HG03097 (cell line): ENCODE measurements around the gene PHKB.
"Not testable (repeated sequence)": the region's sequence is repeated elsewhere in the genome, so short reads cannot be mapped to it uniquely, and the experiment has no call there.

ENCODE experiments used
- ATAC-seq: cut with Tn5 transposase; IDR thresholded peaks from one replicate; pipeline ENCODE4 v1.9.1; 2021; ENCODE audit not compliant: unreplicated experiment, low FRiP score

Gene PHKB

DNA sequence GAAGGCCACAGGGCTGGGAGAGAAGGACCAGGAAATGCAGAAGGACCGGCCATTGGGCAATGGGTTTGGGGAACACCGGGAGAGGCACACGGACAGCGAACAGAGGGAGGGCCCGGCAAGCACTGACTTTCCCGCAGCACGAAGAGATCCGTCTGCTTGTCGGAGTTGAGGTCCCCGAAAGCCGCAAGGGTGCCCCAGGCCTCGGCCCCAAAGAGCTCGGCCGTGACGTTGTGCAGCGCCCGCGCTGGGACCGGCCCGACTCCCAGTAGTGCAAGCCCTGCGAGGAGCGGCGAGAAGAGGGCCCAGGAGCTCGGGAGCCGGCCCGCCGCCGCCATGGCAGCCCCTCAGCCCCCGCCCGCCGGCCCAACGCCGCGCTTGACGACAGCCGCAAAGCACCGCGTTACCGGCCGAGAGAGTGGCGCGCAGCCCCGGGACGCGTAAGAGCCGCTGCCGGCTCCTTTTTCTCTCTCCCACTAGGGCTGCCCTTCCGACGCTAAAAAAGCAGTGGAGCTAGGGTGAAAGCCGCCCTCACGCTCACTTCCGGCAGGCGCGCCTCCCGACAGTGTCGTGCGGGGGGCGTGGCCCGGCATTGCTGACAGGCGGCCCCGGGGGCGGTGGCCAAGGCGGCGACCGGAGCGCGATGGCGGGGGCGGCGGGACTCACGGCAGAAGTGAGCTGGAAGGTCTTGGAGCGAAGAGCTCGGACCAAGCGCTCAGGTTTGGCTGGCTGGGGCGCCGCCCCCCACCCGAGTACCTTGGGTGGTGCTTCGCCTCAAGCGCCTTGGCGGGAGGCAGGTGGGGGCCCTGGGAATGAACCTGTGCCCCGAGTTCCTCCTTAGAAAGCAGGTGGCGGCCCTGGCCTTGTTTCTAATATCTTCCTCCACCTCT, at the start of gene PHKB, which contains the start of gene ITFG1:
PHKB (plus strand) TSS at position 621 of the 887 bp plus-strand sequence; CDS start at position 641, 20 bp downstream.
ITFG1 (minus strand) TSS at position 353 of the 887 bp plus-strand sequence; CDS start at position 335, 18 bp downstream.
- ATAC-seq: peak; percentile 82

DNA sequence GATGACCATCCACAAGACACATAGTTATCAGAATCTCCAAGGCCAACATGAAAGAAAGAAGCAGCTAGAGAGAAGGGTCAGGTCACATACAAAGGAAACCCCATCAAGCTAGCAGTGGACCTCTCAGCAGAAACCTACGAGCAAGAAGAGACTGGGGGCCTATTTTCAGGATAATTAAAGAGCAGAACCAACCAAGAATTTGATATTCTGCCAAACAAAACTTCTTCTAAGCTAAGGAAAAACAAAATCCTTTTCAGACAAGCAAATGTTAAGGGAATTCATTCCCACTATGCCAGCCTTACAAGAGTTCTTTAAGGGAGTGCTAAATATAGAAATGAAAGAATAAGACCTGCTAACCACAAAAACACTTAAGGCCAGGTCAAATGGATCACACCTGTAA, 48.1 kb upstream of the PHKB start:
- ATAC-seq: no peak

DNA sequence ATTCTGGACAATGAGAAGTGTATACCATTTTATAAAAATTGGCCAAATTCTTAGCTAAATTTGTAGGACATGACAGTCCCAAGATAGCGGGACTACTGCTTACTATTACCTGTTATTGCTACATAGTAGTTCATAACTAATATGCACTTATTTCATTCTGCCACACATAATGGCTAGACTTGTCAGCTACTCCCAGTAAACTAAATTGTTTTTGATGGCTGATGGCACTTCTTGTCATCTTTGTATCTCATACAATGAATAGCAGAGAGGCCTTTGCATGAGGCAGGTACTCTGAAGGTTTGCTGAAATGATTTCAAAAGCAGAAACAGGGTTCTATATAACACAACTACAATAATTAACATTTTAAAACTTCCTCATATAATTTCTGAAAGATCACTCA, 44.3 kb upstream of the PHKB start:
- no peak for ATAC-seq

DNA sequence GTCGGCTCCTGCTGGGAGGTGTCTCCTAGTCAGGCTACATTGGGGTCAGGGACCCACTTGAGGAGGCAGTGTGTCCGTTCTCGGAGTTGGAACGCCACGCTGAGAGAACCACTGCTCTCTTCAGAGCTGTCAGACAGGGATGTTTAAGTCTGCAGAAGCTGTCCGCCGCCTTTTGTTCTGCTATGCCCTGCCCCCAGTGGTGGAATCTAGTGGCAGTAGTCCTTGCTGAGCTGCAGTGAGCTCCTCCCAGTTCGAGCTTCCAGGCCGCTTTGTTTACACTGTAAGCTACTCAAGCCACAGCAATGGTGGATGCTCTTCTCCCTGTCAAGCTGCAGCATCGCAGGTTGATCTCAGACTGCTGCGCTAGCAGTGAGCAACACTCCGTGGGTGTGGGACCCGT, 36.3 kb upstream of the PHKB start:
- no peak for ATAC-seq

DNA sequence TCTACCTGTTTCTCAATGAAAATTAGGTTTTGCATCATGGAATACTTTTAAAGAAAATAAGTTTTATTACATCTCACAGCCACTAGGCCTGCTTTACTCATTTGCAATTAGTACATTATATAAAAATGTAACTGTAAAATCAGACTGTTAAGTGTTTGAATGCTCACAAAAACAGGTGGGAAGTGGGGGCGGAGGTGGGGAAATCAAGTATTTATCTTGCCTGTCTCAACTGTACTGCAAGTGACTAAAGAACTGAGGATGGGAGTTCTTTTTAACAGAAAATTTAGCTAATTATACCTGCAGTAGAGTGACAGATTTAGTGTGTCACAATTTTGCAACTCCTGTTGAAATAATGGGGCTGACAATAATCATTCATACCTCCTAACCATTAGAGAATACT, 34.3 kb upstream of the PHKB start:
- no peak for ATAC-seq

GRCh38 chr16:47431960-47432359, 29.2 kb upstream of the PHKB start:
- ATAC-seq: no peak

DNA sequence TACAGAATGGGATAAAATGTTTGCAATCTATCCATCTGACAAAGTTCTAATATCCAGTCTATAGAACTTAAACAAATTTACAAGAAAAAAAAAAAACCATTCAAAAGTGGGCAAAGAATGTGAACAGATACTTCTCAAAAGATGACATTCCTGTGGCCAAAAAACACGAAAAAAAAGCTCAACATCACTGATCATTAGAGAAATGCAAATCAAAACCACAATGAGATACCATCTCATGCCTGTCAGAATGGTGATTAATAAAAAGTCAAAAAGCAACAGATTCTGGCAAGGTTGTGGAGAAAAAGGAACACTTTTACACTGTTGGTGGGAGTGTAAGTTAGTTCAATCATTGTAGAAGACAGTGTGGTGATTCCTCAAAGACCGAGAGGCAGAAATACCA, 26.9 kb upstream of the PHKB start:
- ATAC-seq: not testable (repeated sequence)

GRCh38 chr16:47440066-47440465, 21.1 kb upstream of the PHKB start:
- ATAC-seq: not testable (repeated sequence)

DNA sequence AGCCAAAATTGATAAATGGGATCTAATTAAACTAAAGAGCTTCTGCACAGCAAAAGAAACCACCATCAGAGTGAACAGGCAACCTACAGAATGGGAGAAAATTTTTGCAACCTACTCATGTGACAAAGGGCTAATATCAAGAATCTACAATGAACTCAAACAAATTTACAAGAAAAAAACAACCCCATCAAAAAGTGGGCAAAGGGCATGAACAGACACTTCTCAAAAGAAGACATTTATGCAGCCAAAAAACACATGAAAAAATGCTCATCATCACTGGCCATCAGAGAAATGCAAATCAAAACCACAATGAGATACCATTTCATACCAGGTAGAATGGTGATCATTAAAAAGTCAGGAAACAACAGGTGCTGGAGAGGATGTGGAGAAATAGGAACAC, 18.2 kb upstream of the PHKB start:
- ATAC-seq: not testable (repeated sequence)

DNA sequence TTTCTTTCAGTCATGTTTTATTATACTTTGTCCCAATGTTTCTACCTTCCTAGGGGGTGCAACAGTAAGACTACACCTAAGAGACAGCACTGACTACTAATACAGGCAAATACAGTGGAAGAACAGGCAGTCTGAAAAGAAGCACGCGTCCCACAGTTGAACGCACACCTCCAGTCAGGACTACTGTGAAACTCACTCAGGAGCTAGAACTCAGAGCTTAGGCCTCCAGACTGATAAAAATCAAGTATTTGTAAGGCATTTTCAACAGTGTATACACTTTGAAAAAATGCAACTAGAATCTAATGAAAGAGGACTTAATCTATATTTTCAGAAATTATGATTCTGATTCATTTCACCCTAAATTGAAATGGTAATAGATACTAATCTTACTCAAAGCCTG, 14.7 kb upstream of the PHKB start:
- no peak for ATAC-seq

GRCh38 chr16:47448830-47449575, 12.1 kb upstream of the PHKB start:
- ATAC-seq: no peak

DNA sequence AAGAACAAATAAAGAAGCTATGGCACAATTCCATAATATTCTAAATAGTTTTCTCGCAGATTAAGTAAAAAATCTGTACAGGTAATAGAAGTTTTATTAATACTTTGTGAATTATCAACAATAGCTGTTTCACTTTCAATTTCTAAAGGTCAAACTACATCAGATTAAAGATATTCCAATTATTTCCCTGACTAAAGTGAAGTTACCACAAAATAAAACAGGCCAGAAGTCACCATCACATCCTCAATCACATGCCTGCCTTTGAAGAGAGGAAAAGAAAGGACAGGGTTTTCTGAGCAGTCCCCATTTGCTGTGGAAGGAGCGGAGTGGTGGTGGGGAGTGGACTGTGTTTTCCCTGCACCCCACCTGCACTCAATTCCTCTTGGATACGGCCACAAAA, 11.3 kb upstream of the PHKB start:
- ATAC-seq: no peak

DNA sequence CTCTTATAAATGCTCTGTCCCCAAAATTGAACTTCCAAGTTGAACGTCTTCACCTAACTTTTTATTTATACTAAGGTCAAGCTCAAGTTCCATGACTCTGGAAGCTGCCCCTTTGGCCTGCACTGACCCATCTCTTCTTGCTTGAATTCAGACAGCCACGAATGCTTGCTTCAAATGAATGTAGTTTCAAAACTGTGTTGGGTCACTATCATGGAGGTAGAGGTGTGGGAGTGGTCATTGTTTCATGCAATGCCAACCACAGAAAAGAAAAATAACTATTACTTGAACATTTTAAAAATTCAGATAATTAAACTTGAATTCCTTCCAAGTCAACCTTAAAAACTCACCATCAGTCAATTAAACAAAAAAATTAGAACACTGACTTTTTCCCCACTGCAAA, 2.8 kb upstream of the PHKB start:
- ATAC-seq: no peak

DNA sequence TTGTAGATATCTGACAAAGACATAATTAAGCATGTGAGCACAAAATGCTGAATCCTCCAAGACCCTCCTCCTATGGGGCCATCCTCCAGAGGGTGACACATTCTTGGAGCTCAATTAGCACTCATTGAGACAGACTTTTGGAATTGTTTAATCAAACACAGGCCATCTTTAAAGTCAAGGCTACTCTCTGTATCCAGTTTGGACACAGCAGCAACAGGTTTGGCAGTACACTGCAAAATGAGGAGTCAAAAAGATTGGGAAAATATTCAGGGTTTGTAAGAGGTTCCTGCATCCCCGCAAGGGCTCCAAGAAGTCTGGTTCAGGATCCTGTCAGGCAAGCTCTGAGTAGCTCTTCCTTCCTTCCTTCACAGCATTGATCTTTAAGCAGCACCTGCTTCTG, 1.5 kb upstream of the PHKB start:
- no peak for ATAC-seq

GRCh38 chr16:47460359-47460710, 796 bp upstream of the PHKB start:
- no peak for ATAC-seq

DNA sequence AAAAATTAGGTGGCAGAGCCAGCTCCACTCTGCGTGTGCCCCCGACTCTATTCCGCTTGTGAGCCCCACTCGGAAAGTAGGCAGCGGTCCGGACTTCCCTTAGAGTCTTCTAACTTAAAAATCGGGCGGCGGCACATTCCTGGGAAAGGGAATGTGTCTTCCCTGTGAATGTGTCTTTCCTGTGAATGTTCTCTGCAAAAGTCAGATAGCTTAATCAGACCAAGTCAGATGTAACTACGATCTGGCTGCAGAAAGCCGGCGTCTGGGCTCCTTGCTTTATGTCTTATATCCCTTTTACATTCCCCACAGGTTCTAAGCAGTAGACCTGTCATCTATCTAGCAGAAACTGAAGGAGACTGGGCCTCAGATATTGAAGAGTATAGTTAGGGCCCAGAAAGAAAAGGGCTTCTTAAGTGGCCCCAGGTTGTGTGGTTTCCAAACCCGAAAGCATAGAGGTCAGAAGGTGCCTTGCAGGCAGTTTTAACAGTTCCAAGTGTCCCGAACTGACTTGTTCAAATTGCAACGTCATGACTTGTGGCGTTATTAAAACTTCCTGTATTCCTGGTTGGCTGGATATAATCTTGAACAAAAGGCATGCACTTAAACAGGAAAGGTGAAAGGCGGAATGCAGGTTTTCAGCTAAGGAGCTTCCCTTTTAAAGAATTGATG, 601 bp downstream of the PHKB start:
- ATAC-seq: peak; percentile 6

DNA sequence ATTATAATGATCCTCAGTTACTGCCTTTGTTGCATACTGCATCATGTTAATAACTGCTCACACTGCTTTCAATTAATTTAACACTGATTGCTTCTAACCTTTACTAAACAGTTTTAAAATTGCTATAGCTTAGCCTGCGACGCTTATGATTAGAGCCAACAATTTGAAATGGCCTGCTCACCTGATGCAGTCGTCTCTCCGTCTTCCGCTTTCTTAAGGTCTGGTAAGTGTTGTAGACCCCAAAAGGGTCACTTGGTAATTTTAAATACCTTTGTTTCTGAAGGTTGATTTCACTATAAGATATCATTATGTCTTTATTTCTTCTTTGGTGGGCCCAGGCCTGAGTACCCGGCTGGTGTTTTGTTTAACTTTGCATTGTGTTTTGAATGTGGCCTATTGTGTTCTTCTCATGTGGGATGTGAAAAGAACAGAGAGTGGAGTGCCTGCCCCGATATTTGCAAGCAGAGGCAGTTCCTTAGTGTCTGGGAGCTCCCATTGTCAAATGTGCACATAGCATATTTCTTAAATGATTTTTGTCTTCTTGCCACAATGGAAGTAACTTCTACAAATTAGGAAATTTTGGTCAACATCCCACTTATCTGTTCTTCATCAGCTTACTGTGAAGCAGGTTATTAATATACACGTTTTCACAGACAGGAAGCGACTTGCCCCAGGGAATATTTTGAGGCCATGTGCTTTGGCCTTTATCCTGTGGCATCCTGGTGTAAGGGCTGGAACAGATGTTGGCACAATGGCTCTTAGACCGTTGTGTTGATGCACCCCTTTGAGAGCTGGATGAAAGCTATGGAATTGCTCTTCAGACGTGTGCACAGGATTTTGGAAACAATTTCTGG, 2.9 kb downstream of the PHKB start:
- no peak for ATAC-seq

DNA sequence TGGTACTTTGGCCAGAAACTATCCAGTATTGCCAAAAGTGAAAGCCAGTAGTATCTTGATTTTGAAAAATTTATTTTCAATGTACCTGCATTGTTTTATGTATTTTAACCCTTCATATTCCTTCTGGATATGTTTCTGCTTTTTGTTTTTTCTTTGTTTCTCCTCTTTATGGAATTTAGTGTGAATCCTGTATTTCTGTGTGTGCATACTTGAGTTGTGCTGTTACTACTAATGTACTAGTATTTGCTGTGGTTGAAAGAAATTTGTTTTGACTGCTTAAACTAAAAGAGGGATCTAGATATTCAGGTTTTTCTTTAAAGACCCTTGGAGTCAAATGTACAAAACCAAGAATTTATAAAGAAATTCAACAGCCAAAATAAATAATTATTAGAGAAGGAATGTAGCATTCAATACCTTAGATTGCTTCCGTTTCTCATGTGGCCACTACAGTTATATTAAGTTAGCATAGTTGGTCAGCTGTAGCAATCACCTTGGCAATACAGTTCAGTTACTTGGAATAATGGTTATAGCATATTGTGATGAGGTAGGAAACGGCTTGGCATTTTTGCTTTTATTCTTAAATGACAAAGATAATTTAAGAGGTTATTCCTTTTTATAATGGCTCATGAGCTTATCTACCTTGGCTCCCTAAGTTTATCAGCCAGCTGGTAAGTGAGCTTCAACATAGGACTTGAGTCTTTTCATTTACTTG, 4.9 kb downstream of the PHKB start:
- ATAC-seq: no peak

DNA sequence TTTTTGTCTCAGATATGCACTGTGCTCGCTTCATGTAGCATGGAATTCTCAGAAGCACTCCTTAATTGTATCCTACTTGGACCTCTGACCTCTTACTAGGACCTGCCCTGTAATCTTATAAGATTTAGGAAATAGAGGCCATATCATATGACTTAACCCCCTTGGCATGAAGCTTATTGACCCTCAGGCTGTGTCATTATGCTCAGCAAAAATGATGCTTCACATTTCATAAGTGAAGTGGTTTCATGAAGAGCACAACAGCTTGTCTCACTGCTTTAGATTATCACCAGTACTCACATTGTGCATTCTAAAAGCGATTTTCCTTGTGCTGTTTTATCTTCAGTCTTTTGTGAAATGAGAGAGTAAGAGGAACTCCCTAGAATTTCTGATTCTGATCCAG, 6.4 kb downstream of the PHKB start:
- no peak for ATAC-seq
